ENCODE results near the gene AKAP10. TPM values are rescaled to one million over a fixed set of nuclear protein-coding genes. Genes with fewer than 3 reads are reported as not detected.
"Not testable (repeated sequence)": the region's sequence is repeated elsewhere in the genome, so short reads cannot be mapped to it uniquely, and the experiment has no call there.

AKAP10 gene
- total and polyA plus RNA-seq, 8 donors = 27.9 to 35.2 (median 32.3) TPM

- TF ChIP-seq CTCF (IDR thresholded peaks at IDR 0.05) = no peak
- intact Hi-C loops (cut with DNase I) = no loop called here
- ATAC-seq = no peak
- Histone ChIP-seq H3K36me3 (no peaks in the 10 kb centered on the region), H3K9me3 (no peaks in the 10 kb centered on the region), H3K27me3 (no peaks in the 10 kb centered on the region), H3K4me1 (peaks cover 14 to 48% of the 10 kb centered on the region in 2 donors), H3K27ac (peak overlapping the region in 1 of 2 donors; percentile 95), H3K4me3 (peak overlapping the region in 1 of 2 donors; percentile 97)
- no peak for DNase-seq
Measured at GRCh38 chr17:19978805-19979211, 1.2 kb upstream of the AKAP10 start.

DNA sequence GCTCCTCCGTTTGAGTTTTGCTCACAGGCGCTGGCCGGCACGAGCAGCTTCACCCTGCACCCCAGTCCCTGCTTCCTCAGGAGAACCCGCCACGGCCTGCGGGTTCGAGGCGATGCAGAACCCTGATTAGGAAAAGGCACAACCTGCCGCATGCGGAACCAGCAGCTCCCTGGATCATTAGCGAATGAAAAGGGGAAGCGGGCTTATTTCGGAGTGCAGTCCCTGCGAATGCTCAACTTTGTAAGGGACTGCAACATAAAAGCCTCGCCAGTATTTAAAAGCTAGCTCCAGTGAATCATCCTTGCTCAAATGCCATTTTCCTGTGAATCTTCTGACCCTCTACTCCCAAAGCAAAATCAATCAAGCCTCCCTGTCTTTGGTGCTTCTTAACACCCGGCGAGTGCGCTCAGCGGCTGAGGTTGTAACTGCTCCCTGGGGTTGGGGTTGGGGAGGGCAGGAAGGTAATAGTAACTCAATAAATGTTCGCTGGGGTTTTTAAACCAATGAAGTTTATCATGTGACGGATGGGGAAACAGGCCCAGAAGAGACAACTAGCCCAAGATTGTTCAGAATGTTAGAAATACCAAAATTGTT, 678 bp upstream of the AKAP10 start:
- Histone ChIP-seq H3K4me3 (peak overlapping the region; percentile 87 to 97), H3K27me3 (no peaks in the 10 kb centered on the region), H3K4me1 (peaks cover 14 to 48% of the 10 kb centered on the region in 2 donors), H3K9me3 (no peaks in the 10 kb centered on the region), H3K36me3 (no peaks in the 10 kb centered on the region), H3K27ac (peak overlapping the region; percentile 90 to 95)
- intact Hi-C loops (cut with DNase I) = no loop called here
- no peak for TF ChIP-seq CTCF (IDR thresholded peaks at IDR 0.05)
- DNase-seq = peak in 1 of 4 donors; percentile 61
- peak; percentile 49 for ATAC-seq

GRCh38 chr17:19975601-19976000, 2.0 kb downstream of the AKAP10 start:
- ATAC-seq (no peak), DNase-seq (no peak)
- no peak for TF ChIP-seq CTCF (IDR thresholded peaks at IDR 0.05)
- H3K27ac ChIP-seq = no peak overlapping the region
- peak overlapping the region in 1 of 2 donors; percentile 97 for H3K4me3 ChIP-seq
- intact Hi-C loops (cut with DNase I) = no loop called here
- peaks cover 0 to 5% of the 10 kb centered on the region in 2 donors for H3K36me3 ChIP-seq
- no peaks in the 10 kb centered on the region for H3K27me3 ChIP-seq
- no peaks in the 10 kb centered on the region for H3K9me3 ChIP-seq
- peaks cover 14 to 57% of the 10 kb centered on the region in 2 donors for H3K4me1 ChIP-seq

DNA sequence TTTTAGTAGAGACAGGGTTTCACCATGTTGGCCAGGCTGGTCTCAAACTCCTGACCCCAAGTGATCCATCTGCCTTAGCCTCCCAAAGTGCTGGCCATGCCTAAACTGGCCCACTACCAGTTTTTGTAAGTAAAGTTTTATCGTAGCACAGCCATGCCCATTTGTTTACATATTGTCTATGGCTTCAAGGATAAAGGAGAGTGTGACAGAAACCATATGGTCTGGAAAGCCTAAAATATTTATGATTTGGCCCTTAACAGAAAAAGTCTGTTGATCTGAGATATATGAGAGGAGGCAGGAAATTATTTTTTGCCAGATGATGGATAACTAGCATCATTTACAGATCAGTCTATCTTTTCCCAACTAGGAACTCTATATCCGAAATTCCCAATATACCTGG, 4.5 kb downstream of the AKAP10 start:
- intact Hi-C loops (cut with DNase I) = no loop called here
- TF ChIP-seq CTCF (IDR thresholded peaks at IDR 0.05) = no peak

GRCh38 chr17:19962954-19963353, 14.7 kb downstream of the AKAP10 start:
- H3K27ac ChIP-seq; H3K9me3 ChIP-seq; intact Hi-C loops (cut with DNase I); DNase-seq; ATAC-seq; H3K27me3 ChIP-seq; H3K4me3 ChIP-seq: not testable (repeated sequence)
- Histone ChIP-seq H3K36me3 (peaks cover 0 to 60% of the 10 kb centered on the region in 2 donors), H3K4me1 (peaks cover 6 to 10% of the 10 kb centered on the region in 2 donors)

More for the DNA sequence above, 4.5 kb downstream of the AKAP10 start:
- Histone ChIP-seq H3K27me3 (no peaks in the 10 kb centered on the region), H3K4me1 (peaks cover 8 to 32% of the 10 kb centered on the region in 2 donors), H3K27ac (no peak overlapping the region), H3K4me3 (no peak overlapping the region), H3K36me3 (peaks cover 0 to 24% of the 10 kb centered on the region in 2 donors), H3K9me3 (no peaks in the 10 kb centered on the region)
- DNase-seq = peak in 2 of 4 donors; percentile 18 to 24
- ATAC-seq = no peak

DNA sequence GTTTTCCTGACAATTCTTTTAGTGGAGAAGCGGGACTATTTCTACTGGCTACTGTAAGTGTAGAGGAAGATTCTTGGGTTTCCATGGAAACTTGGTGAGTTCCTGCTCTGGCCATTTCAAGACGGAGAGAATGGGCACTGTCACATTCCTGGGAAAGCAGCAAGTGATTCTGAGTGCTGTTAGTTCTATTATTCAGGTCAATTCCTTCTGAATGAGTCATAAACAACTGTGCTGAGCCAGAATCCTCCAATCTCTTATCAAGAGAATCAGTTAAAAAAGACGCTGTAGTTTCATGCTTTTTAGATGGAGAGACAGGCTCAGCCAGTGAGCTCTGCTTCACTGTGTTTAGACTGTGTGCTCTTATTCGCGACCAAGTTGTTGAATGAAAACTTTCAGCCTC, 19.6 kb downstream of the AKAP10 start:
- ATAC-seq = peak; percentile 89
- Histone ChIP-seq H3K4me1 (peaks cover 9 to 16% of the 10 kb centered on the region in 2 donors), H3K27ac (peak overlapping the region; percentile 9 to 22), H3K4me3 (no peak overlapping the region), H3K27me3 (no peaks in the 10 kb centered on the region), H3K36me3 (peaks cover 0 to 77% of the 10 kb centered on the region in 2 donors), H3K9me3 (no peaks in the 10 kb centered on the region)
- intact Hi-C loops (cut with DNase I) = no loop called here
- no peak for TF ChIP-seq CTCF (IDR thresholded peaks at IDR 0.05)
- no peak for DNase-seq
